SIG-M5 treated with dmso at 0.1 percent for 504 hours (cell line): ENCODE measurements around the gene CEACAM21.
"Not testable (repeated sequence)": the region's sequence is repeated elsewhere in the genome, so short reads cannot be mapped to it uniquely, and the experiment has no call there.

ENCODE experiments used
- DNase-seq: peaks from one replicate; lab custom pipeline; 2025; ENCODE audit not compliant: unreplicated experiment; lab: John Stamatoyannopoulos, UW

Gene CEACAM21

GRCh38 chr19:41548954-41549688 lies 26.8 kb upstream of the CEACAM21 start:
- peak; percentile 71 for DNase-seq

- DNase-seq = no peak
Observed at GRCh38 chr19:41549884-41550283, 26.1 kb upstream of the CEACAM21 start.

DNA sequence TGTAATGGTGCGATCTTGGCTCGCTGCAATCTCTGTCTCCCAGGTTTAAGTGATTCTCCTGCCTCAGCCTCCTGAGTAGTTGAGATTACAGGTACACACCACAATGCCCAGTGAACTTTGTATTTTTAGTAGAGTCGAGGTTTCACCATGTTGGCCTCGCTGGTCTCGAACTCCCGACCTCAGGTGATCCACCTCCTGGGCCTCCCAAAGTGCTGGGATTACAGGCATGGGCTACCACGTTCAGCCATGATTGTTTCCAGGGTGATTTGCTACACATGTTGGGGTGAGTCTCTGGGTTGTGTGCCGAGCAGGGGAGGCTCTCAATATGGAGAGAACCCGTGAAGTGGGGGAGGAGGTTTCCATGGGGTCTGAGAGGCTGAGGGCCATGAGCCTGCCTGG lies 24.8 kb upstream of the CEACAM21 start:
- no peak for DNase-seq

- no peak for DNase-seq
Observed at GRCh38 chr19:41551711-41552110, 24.3 kb upstream of the CEACAM21 start.

GRCh38 chr19:41552558-41552957 lies 23.4 kb upstream of the CEACAM21 start:
- no peak for DNase-seq

- no peak for DNase-seq
Observed at GRCh38 chr19:41553804-41554203, 22.2 kb upstream of the CEACAM21 start.

DNA sequence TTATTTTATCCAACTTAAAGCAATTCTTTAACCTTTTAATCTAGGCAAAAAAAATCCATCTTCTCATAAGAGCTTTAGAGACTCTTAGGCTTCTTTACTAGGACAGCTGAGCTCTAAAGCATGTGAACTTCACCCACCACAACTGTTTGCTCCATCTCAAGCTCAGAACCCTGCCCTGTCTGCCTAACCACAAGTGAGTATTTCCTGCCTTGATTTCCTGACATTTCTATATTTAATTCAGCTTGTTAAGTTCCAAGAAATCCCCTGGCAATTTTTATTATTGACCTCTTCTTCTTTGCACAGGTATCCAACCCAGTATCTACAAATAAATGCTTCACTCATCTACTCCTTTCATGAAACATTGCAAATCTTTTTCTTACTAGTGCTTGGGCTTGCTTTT lies 21.1 kb upstream of the CEACAM21 start:
- no peak for DNase-seq

- DNase-seq = no peak
Observed at GRCh38 chr19:41555748-41556147, 20.2 kb upstream of the CEACAM21 start.

DNA sequence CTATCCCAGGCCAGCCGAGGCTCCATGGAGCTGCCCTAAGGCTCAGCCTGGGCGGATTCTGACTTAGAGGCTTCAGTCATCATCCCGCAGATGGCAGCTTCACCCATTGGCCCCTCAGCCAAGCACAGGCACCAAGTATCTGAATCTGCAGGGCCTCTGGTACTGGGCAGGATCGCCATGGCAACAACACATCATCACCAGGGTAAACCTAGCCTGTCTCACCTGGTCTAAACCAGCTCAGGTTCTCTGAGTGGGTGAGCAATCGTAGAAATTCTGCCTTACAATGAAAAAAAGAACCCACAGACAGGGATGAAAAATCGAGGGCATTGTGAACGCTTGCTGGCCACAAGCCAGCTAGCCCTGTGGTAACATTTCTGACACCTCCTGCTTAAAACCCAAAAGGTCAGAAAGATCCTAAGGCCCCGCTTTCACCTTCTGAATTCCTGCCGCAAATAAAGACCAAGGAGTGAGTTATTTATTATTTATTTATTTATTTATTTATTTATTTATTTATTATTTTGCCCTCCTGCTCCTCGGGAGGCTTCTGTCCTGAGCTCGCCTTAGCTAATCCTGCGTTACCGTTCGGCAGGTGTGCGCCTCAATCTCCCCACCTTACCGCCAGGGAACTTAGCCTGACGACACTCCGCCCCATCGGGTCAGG lies 12.0 kb upstream of the CEACAM21 start:
- no peak for DNase-seq

DNA sequence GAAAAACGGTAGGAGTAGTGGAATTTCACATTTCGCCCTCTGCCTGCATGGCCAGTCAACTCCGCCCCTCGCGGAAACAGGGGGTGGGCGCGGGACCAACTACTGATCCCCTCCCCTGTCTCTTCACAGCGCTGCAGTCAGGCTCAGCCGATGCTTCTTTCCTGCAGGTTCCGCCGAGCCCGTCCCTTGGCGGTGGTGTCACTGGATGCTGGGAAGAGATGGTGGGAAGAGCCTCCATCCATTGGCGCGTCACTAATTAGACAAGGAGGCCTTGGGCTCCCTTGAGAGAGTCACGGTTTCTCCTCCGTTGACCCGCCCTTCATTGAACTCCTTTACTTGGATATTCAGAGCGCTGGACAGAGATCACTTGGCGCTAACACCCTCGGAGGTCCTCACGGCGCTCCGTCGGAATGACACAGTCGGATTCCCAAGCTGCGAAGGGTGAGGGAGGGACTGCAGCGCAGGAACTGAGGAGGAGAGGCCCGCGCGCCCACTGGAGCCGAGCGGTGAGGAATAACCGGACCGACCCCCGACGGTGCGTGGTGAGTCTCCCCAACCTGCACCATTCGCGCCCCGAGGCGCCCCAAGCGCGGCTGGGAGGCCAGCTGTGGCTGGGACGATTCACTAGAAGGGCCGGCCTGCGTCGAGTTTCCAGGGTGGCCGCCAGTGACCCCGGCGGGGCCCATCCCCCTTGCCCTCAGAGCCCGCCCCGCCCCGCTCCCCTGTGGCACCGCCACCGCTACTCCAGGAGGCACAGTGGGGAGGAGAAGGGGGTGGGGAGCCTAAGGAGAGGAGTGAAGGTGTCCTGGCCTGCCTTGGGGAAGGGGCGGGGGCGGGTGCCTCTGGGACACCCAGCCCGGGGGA lies 11.2 kb upstream of the CEACAM21 start:
- no peak for DNase-seq

- DNase-seq = no peak
Observed at GRCh38 chr19:41565379-41565720, 10.6 kb upstream of the CEACAM21 start.

- DNase-seq = no peak
Observed at GRCh38 chr19:41566001-41566400, 10.0 kb upstream of the CEACAM21 start.

DNA sequence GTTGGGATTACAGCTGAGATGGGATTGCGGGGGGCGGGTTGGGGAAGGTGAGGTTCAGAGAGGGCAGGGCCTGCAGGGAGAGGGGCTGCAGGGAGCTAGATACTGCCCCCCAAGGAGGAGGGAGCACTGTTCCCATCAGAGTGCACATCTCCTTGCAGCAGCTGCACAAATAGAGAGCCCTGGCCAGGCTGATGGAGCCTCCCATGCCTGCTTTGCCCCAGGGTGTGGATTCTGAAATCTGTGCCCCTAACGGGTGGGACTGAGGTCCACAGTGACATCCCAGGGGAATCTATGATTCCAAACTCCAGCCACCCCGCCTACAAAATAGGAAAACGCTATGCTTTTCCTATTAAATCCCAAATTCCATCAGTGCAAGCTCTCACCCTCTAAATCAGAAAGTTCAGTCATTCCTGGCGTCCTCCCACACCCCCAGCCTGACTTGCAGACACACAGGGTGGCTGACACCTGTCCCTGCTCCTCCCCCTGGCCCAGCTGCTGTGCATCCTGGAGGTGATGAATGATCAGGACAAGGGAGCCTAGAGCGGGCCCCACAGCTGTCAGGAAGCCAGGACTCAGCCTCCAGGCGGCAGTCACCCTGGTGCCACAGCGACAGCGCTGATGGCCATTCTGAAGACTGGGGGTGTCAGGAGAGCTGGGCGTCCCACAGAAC lies 6.3 kb upstream of the CEACAM21 start:
- no peak for DNase-seq

GRCh38 chr19:41570179-41570578 lies 5.8 kb upstream of the CEACAM21 start:
- DNase-seq = no peak

DNA sequence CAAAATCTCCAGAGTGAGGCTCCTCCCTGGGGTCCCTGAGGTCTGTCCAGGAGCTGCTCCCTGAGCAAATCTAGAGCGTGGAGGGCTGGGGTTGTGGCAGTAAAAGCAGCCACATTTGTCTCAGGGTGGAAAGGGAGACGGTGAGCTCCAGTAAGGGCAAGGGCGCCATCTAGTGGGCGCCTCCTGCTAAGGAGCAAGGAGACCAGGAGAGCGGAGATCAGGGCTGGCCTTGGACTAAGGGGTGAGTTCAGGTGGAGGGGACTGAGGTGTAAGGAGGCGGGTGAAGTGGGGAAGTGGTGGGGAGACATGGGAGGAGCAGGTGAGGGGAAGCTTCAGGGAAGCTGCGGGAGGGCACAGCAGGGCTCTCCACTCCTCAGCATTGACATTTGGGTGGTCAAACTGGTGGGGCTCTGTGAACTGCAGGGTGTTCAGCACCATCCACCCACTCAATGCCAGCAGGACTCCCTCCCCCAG lies 5.3 kb upstream of the CEACAM21 start:
- peak; percentile 71 for DNase-seq

- no peak for DNase-seq
Observed at GRCh38 chr19:41577144-41577830, 1.3 kb downstream of the CEACAM21 start.

DNA sequence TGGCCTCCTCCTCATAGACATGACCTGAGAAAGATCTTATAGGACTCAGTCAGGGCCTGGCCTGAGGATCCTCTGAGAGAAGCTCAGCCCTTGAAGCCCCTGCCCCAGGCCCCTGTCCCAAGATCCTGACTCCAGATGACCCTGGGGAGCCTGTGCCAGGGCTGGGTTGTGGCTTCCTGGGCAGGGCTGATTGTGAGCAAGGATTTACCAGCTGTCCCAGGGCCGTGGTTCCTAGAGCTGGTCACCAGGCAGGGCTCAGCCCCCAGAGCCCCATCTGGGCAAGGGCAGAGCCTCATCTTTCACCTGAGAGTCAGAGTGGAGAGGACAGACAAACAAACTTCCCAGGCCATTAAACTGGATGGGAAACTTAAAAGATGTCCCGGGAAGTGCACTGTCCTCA lies 1.9 kb downstream of the CEACAM21 start:
- no peak for DNase-seq

DNA sequence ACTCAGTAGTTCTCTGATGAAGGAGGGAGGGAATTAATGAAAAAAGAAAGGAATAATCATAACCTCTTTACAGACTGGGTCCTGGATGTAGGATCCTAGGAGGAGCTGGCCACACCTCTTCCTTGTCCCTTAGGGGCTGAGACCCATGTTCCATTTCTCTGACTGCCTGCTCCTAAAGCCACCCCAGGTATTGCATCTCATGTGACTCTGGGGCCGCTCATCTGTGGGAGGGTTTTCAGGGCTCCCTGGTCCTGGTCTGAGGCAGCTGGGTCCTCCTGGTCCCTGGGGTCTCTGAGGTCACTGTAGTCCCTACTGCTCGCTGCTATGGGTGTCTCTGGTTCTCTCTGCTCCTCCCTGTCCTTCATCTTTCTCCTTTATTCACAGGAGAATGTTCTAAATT lies 2.9 kb downstream of the CEACAM21 start:
- DNase-seq = no peak

GRCh38 chr19:41581068-41581467 lies 5.1 kb downstream of the CEACAM21 start:
- DNase-seq = not testable (repeated sequence)

- DNase-seq = not testable (repeated sequence)
Observed at GRCh38 chr19:41582577-41583182, 6.7 kb downstream of the CEACAM21 start.
